ENCODE data around the gene ANO2.

- TF ChIP-seq CTCF (conservative IDR thresholded peaks at IDR 0.05; ENCODE audit: low read depth in 2 of 2) (no peak), EZH2 (IDR thresholded peaks at IDR 0.05; ENCODE audit: low read depth, unreplicated experiment) (no peak), EZH2phosphoT487 (IDR thresholded peaks at IDR 0.05; ENCODE audit: unreplicated experiment) (no peak), REST (IDR thresholded peaks at IDR 0.05; ENCODE audit: unreplicated experiment) (no peak), JUNB (IDR thresholded peaks at IDR 0.05; ENCODE audit: unreplicated experiment) (no peak), POLR2AphosphoS5 (IDR thresholded peaks at IDR 0.05; ENCODE audit: low read depth) (no peak), CREB1 (CRISPR knock-in tag; IDR thresholded peaks at IDR 0.05; ENCODE audit: low read depth) (no peak)
These were observed 430.5 kb downstream of the ANO2 start for GRCh38 chr12:5514545-5514944.

All from GM23338 (cell line).